HG03095 (cell line): ENCODE results near the gene MFSD8.
"Not testable (repeated sequence)": the region's sequence is repeated elsewhere in the genome, so short reads cannot be mapped to it uniquely, and the experiment has no call there.

Source experiments
- ATAC-seq: cut with Tn5 transposase; IDR thresholded peaks from one replicate; pipeline ENCODE4 v1.9.1; 2021; ENCODE audit warnings: moderate library complexity; ENCODE audit not compliant: unreplicated experiment

Gene MFSD8

GRCh38 chr4:127965062-127965802 lies at the start of gene MFSD8, which contains the start of gene ABHD18:
Gene MFSD8 (minus strand): TSS chr4:127965173. CDS start chr4:127965133, 40 bp downstream.
Gene ABHD18 (plus strand): TSS chr4:127965406. CDS start chr4:127982956, 17,550 bp downstream.
- peak; percentile 96 for ATAC-seq

GRCh38 chr4:128009428-128009827 lies 44.5 kb upstream of the MFSD8 start:
- no peak for ATAC-seq

- ATAC-seq, result no peak
Measured at GRCh38 chr4:128006592-128006991, 41.6 kb upstream of the MFSD8 start.

- peak; percentile 98 for ATAC-seq
Measured at GRCh38 chr4:127997534-127998388, 32.8 kb upstream of the MFSD8 start.

- ATAC-seq, result not testable (repeated sequence)
Measured at GRCh38 chr4:127996521-127996920, 31.5 kb upstream of the MFSD8 start.

- ATAC-seq, result no peak
Measured at GRCh38 chr4:127995776-127996175, 30.8 kb upstream of the MFSD8 start.

GRCh38 chr4:127993151-127993550 lies 28.2 kb upstream of the MFSD8 start:
- ATAC-seq, result no peak

GRCh38 chr4:127988638-127989037 lies 23.7 kb upstream of the MFSD8 start:
- no peak for ATAC-seq

- no peak for ATAC-seq
Measured at GRCh38 chr4:127985989-127986388, 21.0 kb upstream of the MFSD8 start.

- no peak for ATAC-seq
Measured at GRCh38 chr4:127982445-127982844, 17.5 kb upstream of the MFSD8 start.

GRCh38 chr4:127978930-127979329 lies 14.0 kb upstream of the MFSD8 start:
- no peak for ATAC-seq

GRCh38 chr4:127975121-127975770 lies 10.3 kb upstream of the MFSD8 start:
- no peak for ATAC-seq

- ATAC-seq, result not testable (repeated sequence)
Measured at GRCh38 chr4:127970925-127971324, 6.0 kb upstream of the MFSD8 start.

- ATAC-seq, result no peak
Measured at GRCh38 chr4:127968586-127968985, 3.6 kb upstream of the MFSD8 start.

GRCh38 chr4:127967141-127967775 lies 2.3 kb upstream of the MFSD8 start:
- no peak for ATAC-seq

- peak; percentile 39 for ATAC-seq
Measured at GRCh38 chr4:127965803-127966175, 816 bp upstream of the MFSD8 start.

GRCh38 chr4:127964426-127965061 lies 429 bp downstream of the MFSD8 start:
- ATAC-seq, result peak; percentile 21

GRCh38 chr4:127963633-127964398 lies 1.2 kb downstream of the MFSD8 start:
- ATAC-seq, result not testable (repeated sequence)

GRCh38 chr4:127959794-127960193 lies 5.2 kb downstream of the MFSD8 start:
- ATAC-seq, result no peak

- no peak for ATAC-seq
Measured at GRCh38 chr4:127957105-127957504, 7.9 kb downstream of the MFSD8 start.
